HepG2 (cell line): ENCODE measurements around the gene TEX35. TPM values are rescaled to one million over a fixed set of nuclear protein-coding genes. Genes with fewer than 3 reads are reported as not detected.
A peak's percentile ranks its signal among the peaks of the same experiment; 100 is the strongest.
"Not testable (repeated sequence)": the region's sequence is repeated elsewhere in the genome, so short reads cannot be mapped to it uniquely, and the experiment has no call there.

Source experiments
- ATAC-seq: fragments of 200-7000 bp; cut with Tn5 transposase; 3 replicates; pipeline ENCODE4 v1.9.1; 2020; ENCODE audit warnings: mild to moderate bottlenecking, moderate library complexity
- BruUV-seq: library from RNA; stranded (reverse); fragments of 400-500 nt; replicated peaks from 2 replicates; lab custom pipeline; 2021; lab: Mats Ljungman, UMichigan
- CTCF ChIA-PET: fragments of 300-600 bp; formaldehyde crosslinking; extraction: SDS; loops from one replicate; lab custom pipeline; 2021; ENCODE audit warnings: low total read pairs, inconsistent platforms, low intra/inter-chr PET ratio; lab: Yijun Ruan, JAX
- POLR2A ChIA-PET: fragments of 350-600 bp; sonication (Branson Sonifier 250); formaldehyde crosslinking; loops from one replicate; lab custom pipeline; 2020; ENCODE audit warnings: antibody characterized with exemption, inconsistent platforms; lab: Yijun Ruan, JAX
- DNase-seq: peaks from one replicate; pipeline ENCODE4 v3.0.0-alpha.2; 2015; ENCODE audit warnings: low spot score
- FAIRE-seq: peaks from 3 replicates; lab custom pipeline; 2011; peaks lifted over from hg19 to GRCh38; lab: Jason Lieb, UNC
- H2AFZ ChIP-seq: one replicate; pipeline ENCODE4 v1.6.1; 2011; ENCODE audit warnings: low read length, inconsistent platforms
- H3K27ac ChIP-seq: fragments of 300-600 bp; 3 replicates; pipeline ENCODE4 v1.8.0; 2011; ENCODE audit warnings: mixed run types, mild to moderate bottlenecking, mixed read lengths, low read length, inconsistent platforms; ENCODE audit not compliant: insufficient read depth; ENCODE audit errors: extremely low read length
- H3K27me3 ChIP-seq, 2 experiments: fragments of 200-600 bp in 1 of 2; 2 replicates in 1 of 2; 3 replicates in 1 of 2; pipeline versions ENCODE4 v1.6.0 to v1.8.0; 2011; ENCODE audit warnings: low read length in 2 of 2, mild to moderate bottlenecking in 2 of 2, moderate library complexity in 2 of 2, inconsistent platforms in 1 of 2; ENCODE audit not compliant: insufficient read depth in 2 of 2, control insufficient read depth in 1 of 2
- H3K36me3 ChIP-seq, 2 experiments: fragments of 200-600 bp in 1 of 2; replicated peaks in 1 of 2; 2 replicates in 1 of 2; 3 replicates in 1 of 2; pipeline versions ENCODE4 v1.5.1 to v1.8.0; 2011; ENCODE audit warnings: low read length in 2 of 2, inconsistent platforms in 1 of 2; ENCODE audit not compliant: insufficient read depth in 2 of 2, control insufficient read depth in 1 of 2
- H3K4me1 ChIP-seq: 2 replicates; pipeline ENCODE4 v1.5.1; 2012; ENCODE audit warnings: low read length, inconsistent platforms; ENCODE audit not compliant: insufficient read depth
- H3K4me2 ChIP-seq: 2 replicates; pipeline ENCODE4 v1.6.0; 2011; ENCODE audit warnings: low read depth, low read length, inconsistent platforms
- H3K4me3 ChIP-seq, 3 experiments: fragments of 200-600 bp in 1 of 3; sonication (generic), shearing (Covaris generic) in 1 of 3; replicated peaks in 1 of 3; 2 replicates each; pipeline ENCODE4 v1.5.1; 2011 to 2016; ENCODE audit warnings: low read length in 3 of 3, inconsistent platforms in 2 of 3, low read depth in 2 of 3, mild to moderate bottlenecking in 2 of 3, control low read depth in 1 of 3, mixed read lengths in 1 of 3; ENCODE audit not compliant: insufficient read depth in 1 of 3
- H3K79me2 ChIP-seq: one replicate; pipeline ENCODE4 v1.6.1; 2011; ENCODE audit warnings: low read length, inconsistent platforms; ENCODE audit not compliant: insufficient read depth
- H3K9ac ChIP-seq: 2 replicates; pipeline ENCODE4 v1.6.0; 2011; ENCODE audit warnings: mild to moderate bottlenecking, low read depth, low read length, inconsistent platforms; ENCODE audit not compliant: insufficient read depth
- H3K9me3 ChIP-seq: 2 replicates; pipeline ENCODE4 v1.5.1; 2012; ENCODE audit warnings: mild to moderate bottlenecking, low read length
- H4K20me1 ChIP-seq: 2 replicates; pipeline ENCODE4 v1.6.0; 2011; ENCODE audit warnings: inconsistent platforms, mild to moderate bottlenecking, low read length, moderate library complexity; ENCODE audit not compliant: insufficient read depth
- ZNF816 ChIP-seq: sonication (generic); formaldehyde crosslinking; IDR thresholded peaks from 2 replicates; pipeline ENCODE4 v1.8.0; 2022; ENCODE audit warnings: missing genetic modification reagents, mild to moderate bottlenecking, borderline replicate concordance
- WGBS: methylation state at CpG from one replicate; pipeline ENCODE4 v1.1.6; 2017; ENCODE audit warnings: low lambda C conversion rate; 5-methylcytosine and 5-hydroxymethylcytosine counted together
- in situ Hi-C: cut with HindIII; loops from 2 replicates; pipeline ENCODE4 v1.10.0; 2017; ENCODE audit warnings: low pct_unique_long_range_greater_than_20kb; ENCODE audit not compliant: extremely low pct_ligation_motif_present
- intact Hi-C: fragments of 100-400 bp; cut with micrococcal nuclease; formaldehyde crosslinking; loops from one replicate; pipeline ENCODE4 v1.10.0; 2022; ENCODE audit not compliant: unreplicated experiment
- polyA plus RNA-seq, 8 experiments: library from polyadenylated mRNA; depleted of rRNA in 3 of 8; stranded (reverse) in 7 of 8; unstranded in 1 of 8; fragments of >200 nt; fragmentation: Illumina TruSeq in 4 of 8; extraction: Trizol in 4 of 8; gene quantifications; 2 replicates each; pipeline versions ENCODE4 v1.2.1 to v1.2.3, GENCODE V29; 2011 to 2016; ENCODE audit warnings: low read depth in 4 of 8, missing spikeins in 1 of 8, mixed read lengths in 1 of 8; ENCODE audit not compliant: insufficient read depth in 1 of 8
- total RNA-seq, 5 experiments: library from RNA; depleted of rRNA; stranded (reverse); fragments of >200 nt; fragmentation: Illumina TruSeq; extraction: Trizol; gene quantifications; 2 replicates each; pipeline ENCODE4 v1.2.3, GENCODE V29; 2016; ENCODE audit warnings: low read depth in 1 of 5

Gene TEX35
- total and polyA plus RNA-seq, 2 of the 13 experiments (the other 11 are each of a cell fraction or from before 2014, with no cell fraction given), result not detected

DNA sequence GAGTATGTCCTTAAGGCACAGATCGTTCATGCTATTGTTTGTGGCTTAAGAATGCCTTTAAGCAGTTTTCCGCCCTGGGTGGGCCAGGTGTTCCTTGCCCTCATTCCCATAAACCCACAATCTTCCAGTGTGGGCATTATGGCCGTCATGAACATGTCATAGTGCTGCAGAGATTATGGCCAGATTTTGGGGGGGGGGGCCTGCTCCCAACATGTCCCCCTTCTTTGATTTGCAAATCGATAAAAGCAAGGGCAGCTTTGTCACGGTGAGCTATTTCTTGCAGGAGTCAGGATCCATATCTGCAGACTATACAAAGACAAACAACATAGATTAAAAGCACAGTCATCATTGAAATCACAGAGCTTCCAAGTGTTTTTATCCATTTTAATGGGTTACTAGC is 41.4 kb downstream of the TEX35 start:
- H3K9ac ChIP-seq, H2AFZ ChIP-seq, CTCF ChIA-PET, H3K4me3 ChIP-seq, in situ Hi-C loops, H4K20me1 ChIP-seq, H3K36me3 ChIP-seq, H3K79me2 ChIP-seq, H3K27ac ChIP-seq, H3K27me3 ChIP-seq, H3K4me2 ChIP-seq, POLR2A ChIA-PET, FAIRE-seq, BruUV-seq, intact Hi-C loops, ATAC-seq, DNase-seq, H3K9me3 ChIP-seq: not testable (repeated sequence)
- 83% methylated on average over 5 of the region's 5 CpGs for WGBS
- peak; percentile 99 for TF ChIP-seq ZNF816 (CRISPR knock-in tag)
- peaks cover 35% of the 10 kb centered on the region for H3K4me1 ChIP-seq

DNA sequence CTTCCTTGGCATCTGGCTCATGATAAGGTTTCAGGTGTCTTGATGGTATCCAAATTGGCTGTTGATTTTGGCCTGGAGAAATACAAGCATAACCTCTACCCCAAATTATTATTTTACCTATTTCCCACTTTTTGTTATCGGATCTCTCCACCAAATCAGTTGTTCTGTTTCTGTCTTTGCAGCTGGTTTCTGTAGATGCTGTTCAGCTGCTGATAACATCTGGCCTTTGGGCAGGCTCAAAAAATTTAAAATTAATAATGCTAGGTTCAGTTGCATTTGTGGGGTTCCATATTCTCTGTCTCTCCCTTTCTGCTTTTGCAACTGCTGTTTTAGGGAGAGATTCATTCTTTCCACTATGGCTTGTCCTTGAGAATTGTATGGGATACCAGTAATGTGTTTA is 42.7 kb downstream of the TEX35 start:
- H3K4me3 ChIP-seq, in situ Hi-C loops, H3K9ac ChIP-seq, BruUV-seq, DNase-seq, CTCF ChIA-PET, ATAC-seq, H3K9me3 ChIP-seq, H3K27ac ChIP-seq, POLR2A ChIA-PET, H3K27me3 ChIP-seq, H3K36me3 ChIP-seq, H3K79me2 ChIP-seq, H2AFZ ChIP-seq, H4K20me1 ChIP-seq, intact Hi-C loops, FAIRE-seq, H3K4me2 ChIP-seq: not testable (repeated sequence)
- peaks cover 30% of the 10 kb centered on the region for H3K4me1 ChIP-seq
- 91% methylated on average over 1 of the region's 1 CpG for WGBS

DNA sequence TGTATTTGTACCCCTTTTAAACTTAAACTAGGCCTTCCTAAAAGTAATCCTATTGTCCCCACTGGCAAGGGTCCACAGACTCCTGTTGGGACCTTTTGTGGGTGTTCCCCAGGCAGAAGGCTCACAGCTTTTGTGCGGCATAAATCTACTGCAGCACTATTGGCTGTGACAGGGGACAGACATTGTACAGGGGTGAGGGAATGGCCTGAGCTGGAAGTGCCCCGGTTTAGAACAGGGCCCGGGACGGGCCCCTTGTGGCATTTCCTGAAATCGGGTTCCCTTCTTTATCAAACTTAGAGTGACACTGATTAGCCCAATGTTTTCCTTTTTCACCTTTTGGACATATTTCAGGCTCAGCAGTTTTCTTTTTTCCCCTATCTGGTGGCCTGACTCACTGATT is 45.9 kb downstream of the TEX35 start:
- H3K27ac ChIP-seq, H4K20me1 ChIP-seq, H3K27me3 ChIP-seq, H3K4me2 ChIP-seq, H3K9me3 ChIP-seq, BruUV-seq, in situ Hi-C loops, CTCF ChIA-PET, H3K4me3 ChIP-seq, H3K36me3 ChIP-seq, intact Hi-C loops, ATAC-seq, H2AFZ ChIP-seq, POLR2A ChIA-PET, H3K9ac ChIP-seq, FAIRE-seq, H3K79me2 ChIP-seq, H3K4me1 ChIP-seq, DNase-seq: not testable (repeated sequence)
- WGBS, result 69% methylated on average over 5 of the region's 5 CpGs
